K562 (cell line): Measurements from ENCODE around the gene ADGRL3.

Source experiments
- E2F5 ChIP-seq: sonication (generic); formaldehyde crosslinking; IDR thresholded peaks from 2 replicates; pipeline ENCODE4 v1.8.0; 2022; ENCODE audit warnings: mild to moderate bottlenecking, missing genetic modification reagents
- EZH2 ChIP-seq: IDR thresholded peaks from 2 replicates; pipeline ENCODE4 v1.6.1; 2012; ENCODE audit warnings: low read depth, mild to moderate bottlenecking, inconsistent platforms, low read length, borderline replicate concordance
- GABPA ChIP-seq: fragments of 200-800 bp; sonication (Bioruptor generic); conservative IDR thresholded peaks from 2 replicates; pipeline ENCODE4 v1.6.1; 2016; ENCODE audit warnings: low read depth, missing genetic modification characterization, missing compliant biosample characterization
- HCFC1 ChIP-seq: IDR thresholded peaks from 2 replicates; pipeline ENCODE4 v1.6.1; 2012; ENCODE audit warnings: low read depth, low read length, improper control_type of control experiment
- JUND ChIP-seq, 2 experiments: IDR thresholded peaks; 2 replicates in 1 of 2; 3 replicates in 1 of 2; pipeline ENCODE4 v1.6.1; 2011; ENCODE audit warnings: borderline replicate concordance in 2 of 2, low read depth in 2 of 2, low read length in 2 of 2, improper control_type of control experiment in 1 of 2, missing biosample characterization in 1 of 2, missing genetic modification characterization in 1 of 2, missing genetic modification reagents in 1 of 2
- MIER1 ChIP-seq: fragments of 450-650 bp; IDR thresholded peaks from 2 replicates; pipeline ENCODE4 v1.6.1; 2016; ENCODE audit warnings: antibody characterized with exemption, mild to moderate bottlenecking, low read depth
- NCOA2 ChIP-seq, 2 experiments: fragments of 450-650 bp; IDR thresholded peaks; 2 replicates each; pipeline ENCODE4 v1.6.1; 2018; ENCODE audit warnings: mild to moderate bottlenecking in 2 of 2, moderate library complexity in 1 of 2; ENCODE audit not compliant: partially characterized antibody in 2 of 2
- POLR2A ChIP-seq: fragments of 450-650 bp; conservative IDR thresholded peaks from 2 replicates; pipeline ENCODE4 v1.6.1; 2016
- RB1 ChIP-seq: fragments of 450-650 bp; IDR thresholded peaks from 2 replicates; pipeline ENCODE4 v1.6.1; 2017; ENCODE audit warnings: low read depth, mild to moderate bottlenecking
- SMC3 ChIP-seq: conservative IDR thresholded peaks from 2 replicates; pipeline ENCODE4 v1.6.1; 2011; ENCODE audit warnings: low read depth, low read length, improper control_type of control experiment; ENCODE audit not compliant: insufficient read depth
- TF ChIP-seq, protein P1 (sequence below), 3 experiments: IDR thresholded peaks in 2 of 3; conservative IDR thresholded peaks in 1 of 3; 2 replicates each; pipeline ENCODE4 v1.5.1; 2011 to 2012; ENCODE audit warnings: low read length in 3 of 3, mild to moderate bottlenecking in 3 of 3, control low read depth in 2 of 3, improper control_type of control experiment in 1 of 3, inconsistent platforms in 1 of 3, low read depth in 1 of 3, mixed read lengths in 1 of 3, moderate library complexity in 1 of 3; ENCODE audit not compliant: insufficient read depth in 2 of 3

GRCh38 chr4:61375301-61375700 lies 175.2 kb downstream of the ADGRL3 start:
- no peak for TF ChIP-seq JUND (IDR thresholded peaks at IDR 0.05; ENCODE audit: borderline replicate concordance, low read depth, low read length)
- no peak for TF ChIP-seq JUND (tag; IDR thresholded peaks at IDR 0.05; ENCODE audit: borderline replicate concordance, low read depth, low read length)
- TF ChIP-seq SMC3, result no peak
- TF ChIP-seq EZH2, result no peak
- TF ChIP-seq E2F5 (CRISPR knock-in tag), result no peak
- TF ChIP-seq GABPA, result no peak
- TF ChIP-seq POLR2A, result no peak
- TF ChIP-seq NCOA2 (IDR thresholded peaks at IDR 0.05; ENCODE audit: partially characterized antibody in 2 of 2), result no peak
- TF ChIP-seq, protein P1, sequence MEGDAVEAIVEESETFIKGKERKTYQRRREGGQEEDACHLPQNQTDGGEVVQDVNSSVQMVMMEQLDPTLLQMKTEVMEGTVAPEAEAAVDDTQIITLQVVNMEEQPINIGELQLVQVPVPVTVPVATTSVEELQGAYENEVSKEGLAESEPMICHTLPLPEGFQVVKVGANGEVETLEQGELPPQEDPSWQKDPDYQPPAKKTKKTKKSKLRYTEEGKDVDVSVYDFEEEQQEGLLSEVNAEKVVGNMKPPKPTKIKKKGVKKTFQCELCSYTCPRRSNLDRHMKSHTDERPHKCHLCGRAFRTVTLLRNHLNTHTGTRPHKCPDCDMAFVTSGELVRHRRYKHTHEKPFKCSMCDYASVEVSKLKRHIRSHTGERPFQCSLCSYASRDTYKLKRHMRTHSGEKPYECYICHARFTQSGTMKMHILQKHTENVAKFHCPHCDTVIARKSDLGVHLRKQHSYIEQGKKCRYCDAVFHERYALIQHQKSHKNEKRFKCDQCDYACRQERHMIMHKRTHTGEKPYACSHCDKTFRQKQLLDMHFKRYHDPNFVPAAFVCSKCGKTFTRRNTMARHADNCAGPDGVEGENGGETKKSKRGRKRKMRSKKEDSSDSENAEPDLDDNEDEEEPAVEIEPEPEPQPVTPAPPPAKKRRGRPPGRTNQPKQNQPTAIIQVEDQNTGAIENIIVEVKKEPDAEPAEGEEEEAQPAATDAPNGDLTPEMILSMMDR (IDR thresholded peaks at IDR 0.05 in 2 of 3, conservative IDR thresholded peaks at IDR 0.05 in 1 of 3; ENCODE audit: insufficient read depth in 2 of 3, low read depth in 1 of 3, low read length in 3 of 3), result no peak
- no peak for TF ChIP-seq HCFC1
- TF ChIP-seq RB1, result no peak
- no peak for TF ChIP-seq MIER1
